ENCODE data around the gene GRIN2C.

GRIN2C gene

GRCh38 chr17:74863420-74864296 is 4.0 kb upstream of the GRIN2C start:
- DNase-seq, result no peak

GRCh38 chr17:74862919-74863318 is 3.2 kb upstream of the GRIN2C start:
- no peak for DNase-seq

- no peak for DNase-seq
These were observed 2.6 kb upstream of the GRIN2C start for GRCh38 chr17:74862108-74862901.

GRCh38 chr17:74861662-74862107 is 2.0 kb upstream of the GRIN2C start:
- DNase-seq, result no peak

GRCh38 chr17:74860872-74861661 is 1.4 kb upstream of the GRIN2C start:
- no peak for DNase-seq

- DNase-seq, result no peak
These were observed 665 bp upstream of the GRIN2C start for GRCh38 chr17:74860229-74860871.

GRCh38 chr17:74858672-74859458 is 820 bp downstream of the GRIN2C start:
- no peak for DNase-seq

- no peak for DNase-seq
These were observed 2.5 kb downstream of the GRIN2C start for GRCh38 chr17:74857191-74857590.

- DNase-seq, result no peak
These were observed 3.6 kb downstream of the GRIN2C start for GRCh38 chr17:74856112-74856511.

GRCh38 chr17:74855323-74855722 is 4.4 kb downstream of the GRIN2C start:
- no peak for DNase-seq

- DNase-seq, result no peak
These were observed 4.9 kb downstream of the GRIN2C start for GRCh38 chr17:74854792-74855191.

- no peak for DNase-seq
These were observed 6.0 kb downstream of the GRIN2C start for GRCh38 chr17:74853669-74854068.

- DNase-seq, result no peak
These were observed 6.7 kb downstream of the GRIN2C start for GRCh38 chr17:74853048-74853397.

GRCh38 chr17:74852237-74853047 is 7.2 kb downstream of the GRIN2C start:
- DNase-seq, result no peak

GRCh38 chr17:74851612-74852236 is 8.0 kb downstream of the GRIN2C start:
- DNase-seq, result no peak

- DNase-seq, result no peak
These were observed 8.8 kb downstream of the GRIN2C start for GRCh38 chr17:74850914-74851313.

GRCh38 chr17:74850310-74850709 is 9.4 kb downstream of the GRIN2C start:
- no peak for DNase-seq

- no peak for DNase-seq
These were observed 10.9 kb downstream of the GRIN2C start for GRCh38 chr17:74848656-74849399.

GRCh38 chr17:74846621-74847020 is 13.1 kb downstream of the GRIN2C start:
- DNase-seq, result no peak

GRCh38 chr17:74843352-74843627 is 16.4 kb downstream of the GRIN2C start:
- DNase-seq, result no peak

All from kidney glomerular epithelial cell (primary cell).